Mesenchymal stem cell (in vitro differentiated cells and primary cell): Measurements from ENCODE around the gene DST.

Experiments
- DNase-seq: peaks from one replicate; pipeline ENCODE4 v3.0.0-alpha.2; 2013
- H2AFZ ChIP-seq: one replicate; pipeline ENCODE4 v1.6.1; 2013; ENCODE audit warnings: low read depth, mild to moderate bottlenecking, control low read depth, inconsistent platforms, low read length, moderate library complexity
- H2AK5ac ChIP-seq: 2 replicates; pipeline ENCODE4 v1.6.1; 2013; ENCODE audit warnings: low read length, moderate library complexity, mild to moderate bottlenecking, inconsistent platforms; ENCODE audit not compliant: severe bottlenecking
- H2BK120ac ChIP-seq: one replicate; pipeline ENCODE4 v1.6.1; 2013; ENCODE audit warnings: low read depth, mild to moderate bottlenecking, inconsistent platforms, low read length, moderate library complexity
- H2BK12ac ChIP-seq, 2 experiments: one replicate each; pipeline ENCODE4 v1.6.1; 2013; ENCODE audit warnings: inconsistent platforms in 2 of 2, low read length in 2 of 2, mild to moderate bottlenecking in 2 of 2, moderate library complexity in 2 of 2, control low read depth in 1 of 2
- H2BK15ac ChIP-seq: one replicate; pipeline ENCODE4 v1.6.1; 2013; ENCODE audit warnings: mild to moderate bottlenecking, low read depth, inconsistent platforms; ENCODE audit not compliant: poor library complexity, severe bottlenecking
- H2BK5ac ChIP-seq: 2 replicates; pipeline ENCODE4 v1.6.1; 2013; ENCODE audit warnings: low read depth, mild to moderate bottlenecking, low read length, control low read depth, inconsistent platforms; ENCODE audit not compliant: poor library complexity, severe bottlenecking
- H3K14ac ChIP-seq, 2 experiments: one replicate each; pipeline ENCODE4 v1.6.1; 2013; ENCODE audit warnings: inconsistent platforms in 2 of 2, low read length in 2 of 2, control low read depth in 1 of 2, mild to moderate bottlenecking in 1 of 2, moderate library complexity in 1 of 2
- H3K18ac ChIP-seq, 2 experiments: one replicate each; pipeline ENCODE4 v1.6.1; 2013; ENCODE audit warnings: inconsistent platforms in 2 of 2, low read length in 2 of 2, control low read depth in 1 of 2, low read depth in 1 of 2, mild to moderate bottlenecking in 1 of 2
- H3K23ac ChIP-seq, 2 experiments: one replicate each; pipeline ENCODE4 v1.6.1; 2013; ENCODE audit warnings: inconsistent platforms in 2 of 2, low read length in 2 of 2, mild to moderate bottlenecking in 2 of 2, moderate library complexity in 2 of 2, control low read depth in 1 of 2
- H3K27ac ChIP-seq: 2 replicates; pipeline ENCODE4 v1.5.1; 2013; ENCODE audit warnings: mild to moderate bottlenecking, moderate library complexity, low read length, control low read depth, inconsistent platforms; ENCODE audit not compliant: poor library complexity, severe bottlenecking
- H3K27me3 ChIP-seq, 2 experiments: 2 replicates each; pipeline versions ENCODE4 v1.6.1 to v1.7.0; 2013; ENCODE audit warnings: low read length in 2 of 2, mild to moderate bottlenecking in 2 of 2, moderate library complexity in 2 of 2, control low read depth in 1 of 2, inconsistent platforms in 1 of 2; ENCODE audit not compliant: control insufficient read depth in 1 of 2, insufficient read depth in 1 of 2
- H3K36me3 ChIP-seq, 2 experiments: 2 replicates each; pipeline versions ENCODE4 v1.6.1 to v1.7.0; 2013; ENCODE audit warnings: low read length in 2 of 2, control low read depth in 1 of 2, inconsistent platforms in 1 of 2, low read depth in 1 of 2, mild to moderate bottlenecking in 1 of 2; ENCODE audit not compliant: insufficient read depth in 2 of 2, control insufficient read depth in 1 of 2
- H3K4ac ChIP-seq, 2 experiments: one replicate each; pipeline ENCODE4 v1.6.1; 2013; ENCODE audit warnings: inconsistent platforms in 2 of 2, low read length in 2 of 2, mild to moderate bottlenecking in 2 of 2, moderate library complexity in 2 of 2, control low read depth in 1 of 2, low read depth in 1 of 2
- H3K4me1 ChIP-seq: 2 replicates; pipeline ENCODE4 v1.6.1; 2013; ENCODE audit warnings: low read depth, low read length, control low read depth; ENCODE audit not compliant: control insufficient read depth, insufficient read depth
- H3K4me2 ChIP-seq: 2 replicates; pipeline ENCODE4 v1.6.1; 2013; ENCODE audit warnings: low read length, mild to moderate bottlenecking, inconsistent platforms; ENCODE audit not compliant: poor library complexity, severe bottlenecking
- H3K4me3 ChIP-seq, 2 experiments: 2 replicates each; pipeline versions ENCODE4 v1.5.1 to v1.7.0; 2013; ENCODE audit warnings: low read length in 2 of 2, mild to moderate bottlenecking in 2 of 2, control low read depth in 1 of 2, low read depth in 1 of 2; ENCODE audit not compliant: insufficient read depth in 1 of 2
- H3K79me1 ChIP-seq: replicated peaks from 2 replicates; pipeline ENCODE4 v1.6.1; 2013; ENCODE audit warnings: mild to moderate bottlenecking, control low read depth, low read length, inconsistent platforms; ENCODE audit not compliant: poor library complexity, severe bottlenecking
- H3K9ac ChIP-seq: 2 replicates; pipeline ENCODE4 v1.7.0; 2013; ENCODE audit warnings: mild to moderate bottlenecking, low read length, moderate library complexity
- H3K9me3 ChIP-seq: 2 replicates; pipeline ENCODE4 v1.7.0; 2013; ENCODE audit warnings: mild to moderate bottlenecking, low read length; ENCODE audit not compliant: control insufficient read depth
- H4K8ac ChIP-seq: one replicate; pipeline ENCODE4 v1.6.1; 2013; ENCODE audit warnings: inconsistent platforms, mild to moderate bottlenecking, low read length, moderate library complexity
- H4K91ac ChIP-seq: one replicate; pipeline ENCODE4 v1.6.1; 2013; ENCODE audit warnings: mild to moderate bottlenecking, low read length, inconsistent platforms
- WGBS: methylation state at CpG from one replicate; pipeline ENCODE4 v1.1.7; 2013; ENCODE audit warnings: mixed read lengths; 5-methylcytosine and 5-hydroxymethylcytosine counted together

The DST gene

GRCh38 chr6:56495654-56496053 lies 147.0 kb downstream of the DST start:
- Histone ChIP-seq H2AFZ (no peak overlapping the region), H3K14ac (no peak overlapping the region), H3K4me3 (no peak overlapping the region), H3K36me3 (peaks cover 8 to 79% of the 10 kb centered on the region in 2 experiments), H3K9me3 (no peaks in the 10 kb centered on the region), H3K4ac (no peak overlapping the region), H3K27ac (no peak overlapping the region), H2BK5ac (no peak overlapping the region), H2BK15ac (no peak overlapping the region), H3K27me3 (no peaks in the 10 kb centered on the region), H3K18ac (no peak overlapping the region), H2AK5ac (no peak overlapping the region), H3K4me1 (peaks cover 3% of the 10 kb centered on the region), H2BK120ac (no peak overlapping the region), H3K23ac (no peak overlapping the region), H4K8ac (no peak overlapping the region), H3K9ac (no peak overlapping the region), H2BK12ac (no peak overlapping the region), H3K79me1 (peaks cover 1% of the 10 kb centered on the region), H3K4me2 (no peak overlapping the region), H4K91ac (no peak overlapping the region)
- no peak for DNase-seq
- no CpG with 5 or more reads among the region's 3 CpGs for WGBS

GRCh38 chr6:56491606-56492328 lies 150.9 kb downstream of the DST start:
- H3K4me3 ChIP-seq = no peak overlapping the region
- no peaks in the 10 kb centered on the region for H3K27me3 ChIP-seq
- H3K23ac ChIP-seq = no peak overlapping the region
- no peak for DNase-seq
- H3K4me2 ChIP-seq = no peak overlapping the region
- H4K91ac ChIP-seq = no peak overlapping the region
- H2BK120ac ChIP-seq = no peak overlapping the region
- H3K9ac ChIP-seq = peak overlapping the region; percentile 19
- no peak overlapping the region for H4K8ac ChIP-seq
- no peak overlapping the region for H3K14ac ChIP-seq
- no peak overlapping the region for H2BK15ac ChIP-seq
- H3K36me3 ChIP-seq = peaks cover 6 to 78% of the 10 kb centered on the region in 2 experiments
- H3K4ac ChIP-seq = no peak overlapping the region
- no peak overlapping the region for H2AFZ ChIP-seq
- H3K9me3 ChIP-seq = no peaks in the 10 kb centered on the region
- H2BK5ac ChIP-seq = no peak overlapping the region
- WGBS = 97% methylated on average over 2 of the region's 4 CpGs
- no peak overlapping the region for H2BK12ac ChIP-seq
- peaks cover 4% of the 10 kb centered on the region for H3K79me1 ChIP-seq
- H2AK5ac ChIP-seq = no peak overlapping the region
- H3K27ac ChIP-seq = peak overlapping the region; percentile 72
- H3K4me1 ChIP-seq = peaks cover 3% of the 10 kb centered on the region
- H3K18ac ChIP-seq = no peak overlapping the region

GRCh38 chr6:56490993-56491392 lies 151.7 kb downstream of the DST start:
- no peak overlapping the region for H3K18ac ChIP-seq
- H3K9ac ChIP-seq = no peak overlapping the region
- H3K4me1 ChIP-seq = peaks cover 3% of the 10 kb centered on the region
- WGBS = no CpG with 5 or more reads among the region's 2 CpGs
- H3K79me1 ChIP-seq = peaks cover 2% of the 10 kb centered on the region
- H3K36me3 ChIP-seq = peaks cover 6 to 76% of the 10 kb centered on the region in 2 experiments
- no peaks in the 10 kb centered on the region for H3K9me3 ChIP-seq
- H2AK5ac ChIP-seq = no peak overlapping the region
- no peak overlapping the region for H3K23ac ChIP-seq
- DNase-seq = peak; percentile 14
- no peak overlapping the region for H2BK15ac ChIP-seq
- no peak overlapping the region for H2BK120ac ChIP-seq
- H4K91ac ChIP-seq = no peak overlapping the region
- no peak overlapping the region for H2BK12ac ChIP-seq
- H3K14ac ChIP-seq = no peak overlapping the region
- H2BK5ac ChIP-seq = no peak overlapping the region
- peak overlapping the region; percentile 26 for H3K27ac ChIP-seq
- H2AFZ ChIP-seq = no peak overlapping the region
- no peak overlapping the region for H3K4me2 ChIP-seq
- H4K8ac ChIP-seq = no peak overlapping the region
- H3K4me3 ChIP-seq = no peak overlapping the region
- H3K4ac ChIP-seq = no peak overlapping the region
- H3K27me3 ChIP-seq = no peaks in the 10 kb centered on the region

GRCh38 chr6:56489559-56489958 lies 153.1 kb downstream of the DST start:
- Histone ChIP-seq H2BK5ac (no peak overlapping the region), H3K9me3 (no peaks in the 10 kb centered on the region), H2BK120ac (no peak overlapping the region), H4K91ac (no peak overlapping the region), H3K9ac (no peak overlapping the region), H3K23ac (no peak overlapping the region), H2AFZ (no peak overlapping the region), H3K4me2 (no peak overlapping the region), H3K79me1 (peaks cover 4% of the 10 kb centered on the region), H3K4me3 (no peak overlapping the region), H2BK12ac (no peak overlapping the region), H2BK15ac (no peak overlapping the region), H3K14ac (no peak overlapping the region), H3K4ac (no peak overlapping the region), H3K27ac (no peak overlapping the region), H3K27me3 (no peaks in the 10 kb centered on the region), H4K8ac (no peak overlapping the region), H3K36me3 (peaks cover 6 to 84% of the 10 kb centered on the region in 2 experiments), H3K4me1 (peaks cover 3% of the 10 kb centered on the region), H3K18ac (no peak overlapping the region), H2AK5ac (no peak overlapping the region)
- no peak for DNase-seq
